ENCODE results near the gene LEMD3.

- TF ChIP-seq EP300 (IDR thresholded peaks at IDR 0.05), result no peak
- TF ChIP-seq CTCF (IDR thresholded peaks at IDR 0.05), result no peak
- TF ChIP-seq, protein P1, sequence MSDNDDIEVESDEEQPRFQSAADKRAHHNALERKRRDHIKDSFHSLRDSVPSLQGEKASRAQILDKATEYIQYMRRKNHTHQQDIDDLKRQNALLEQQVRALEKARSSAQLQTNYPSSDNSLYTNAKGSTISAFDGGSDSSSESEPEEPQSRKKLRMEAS (IDR thresholded peaks at IDR 0.05), result no peak
Observed at GRCh38 chr12:65189028-65189718, 19.8 kb downstream of the LEMD3 start.

Measured in A549 (cell line).